HCT116 (cell line): ENCODE measurements around the gene NEB. TPM values are rescaled to one million over a fixed set of nuclear protein-coding genes. Genes with fewer than 3 reads are reported as not detected.

ENCODE experiments used
- ATAC-seq: fragments of 200-7000 bp; cut with Tn5 transposase; 2 replicates; pipeline ENCODE4 v1.9.1; 2020; ENCODE audit warnings: mild to moderate bottlenecking, moderate library complexity
- BruUV-seq: library from RNA; stranded (reverse); fragments of 400-500 nt; replicated peaks from 2 replicates; lab custom pipeline; 2021; lab: Mats Ljungman, UMichigan
- CTCF ChIA-PET: fragments of 300-600 bp; sonication (Branson Sonifier 250); formaldehyde crosslinking; loops from one replicate; lab custom pipeline; 2021; ENCODE audit warnings: antibody characterized with exemption; lab: Charles Lee
- POLR2A ChIA-PET: fragments of 300-600, 350-600 bp; sonication (Branson Sonifier 250); formaldehyde crosslinking; loops from one replicate; lab custom pipeline; 2021; ENCODE audit warnings: antibody characterized with exemption; lab: Charles Lee
- RAD21 ChIA-PET, 2 experiments: fragments of 300-600 bp; sonication (Branson Sonifier 250); formaldehyde crosslinking; loops; one replicate each; lab custom pipeline; 2023; ENCODE audit warnings: low total read pairs in 2 of 2; ENCODE audit not compliant: uncharacterized antibody in 2 of 2, unreplicated experiment in 2 of 2, low non-redundant PET in 1 of 2; lab: Charles Lee
- DNase-seq: peaks from one replicate; pipeline ENCODE4 v3.0.0-alpha.2; 2010; ENCODE audit warnings: low read depth, low spot score
- H2AFZ ChIP-seq: fragments of 200-600 bp; shearing (Covaris generic), sonication (generic); 2 replicates; pipeline ENCODE4 v1.6.1; 2017; ENCODE audit warnings: low read depth, mixed run types, mixed read lengths, antibody characterized with exemption, low read length; ENCODE audit not compliant: poor library complexity, severe bottlenecking
- H3K27ac ChIP-seq: 2 replicates; pipeline ENCODE4 v1.5.1; 2012; ENCODE audit warnings: low read depth, low read length
- H3K27me3 ChIP-seq: fragments of 200-600 bp; sonication (generic); 2 replicates; pipeline ENCODE4 v1.6.1; 2016; ENCODE audit warnings: mixed run types, low read length, mixed read lengths; ENCODE audit not compliant: insufficient read depth
- H3K36me3 ChIP-seq, 2 experiments: fragments of 200-500 bp in 1 of 2; fragments of 200-600 bp in 1 of 2; sonication (Bioruptor generic) in 1 of 2; sonication (generic) in 1 of 2; 2 replicates each; pipeline versions ENCODE4 v1.5.1 to v1.6.1; 2014 to 2016; ENCODE audit warnings: low read length in 2 of 2, inconsistent platforms in 1 of 2, mixed read lengths in 1 of 2, mixed run types in 1 of 2; ENCODE audit not compliant: insufficient read depth in 2 of 2, control insufficient read depth in 1 of 2
- H3K4me1 ChIP-seq, 2 experiments: fragments of 200-600 bp in 1 of 2; sonication (generic) in 1 of 2; 2 replicates each; pipeline versions ENCODE4 v1.5.1 to v1.6.1; 2012 to 2017; ENCODE audit warnings: low read length in 2 of 2, inconsistent platforms in 1 of 2, mild to moderate bottlenecking in 1 of 2, mixed read lengths in 1 of 2, mixed run types in 1 of 2, moderate library complexity in 1 of 2; ENCODE audit not compliant: insufficient read depth in 2 of 2, control insufficient read depth in 1 of 2
- H3K4me2 ChIP-seq: fragments of 200-600 bp; sonication (generic); 2 replicates; pipeline ENCODE4 v1.6.1; 2017; ENCODE audit warnings: mixed run types, low read length, mixed read lengths
- H3K4me3 ChIP-seq, 2 experiments: fragments of 200-600 bp in 1 of 2; sonication (generic) in 1 of 2; replicated peaks in 1 of 2; 2 replicates each; pipeline ENCODE4 v1.5.1; 2011 to 2016; ENCODE audit warnings: low read length in 2 of 2, control low read depth in 1 of 2, low read depth in 1 of 2, mild to moderate bottlenecking in 1 of 2, mixed read lengths in 1 of 2, mixed run types in 1 of 2
- H3K79me2 ChIP-seq: fragments of 200-600 bp; sonication (generic); 2 replicates; pipeline ENCODE4 v1.6.1; 2017; ENCODE audit warnings: mild to moderate bottlenecking, mixed run types, low read length, moderate library complexity, mixed read lengths; ENCODE audit not compliant: insufficient read depth
- H3K9ac ChIP-seq: fragments of 200-600 bp; sonication (generic); 2 replicates; pipeline ENCODE4 v1.6.1; 2016; ENCODE audit warnings: low read length, mixed read lengths
- H3K9me2 ChIP-seq: fragments of 200-600 bp; sonication (generic), shearing (Covaris generic); 2 replicates; pipeline ENCODE4 v1.6.1; 2017; ENCODE audit warnings: mixed run types, mild to moderate bottlenecking, moderate library complexity; ENCODE audit not compliant: insufficient read depth
- H3K9me3 ChIP-seq, 2 experiments: fragments of 200-500 bp in 1 of 2; fragments of 200-600 bp in 1 of 2; sonication (Bioruptor generic) in 1 of 2; sonication (generic) in 1 of 2; 2 replicates each; pipeline ENCODE4 v1.6.1; 2014 to 2017; ENCODE audit warnings: low read length in 2 of 2, mixed read lengths in 2 of 2, inconsistent platforms in 1 of 2, low read depth in 1 of 2, mild to moderate bottlenecking in 1 of 2, mixed run types in 1 of 2, moderate library complexity in 1 of 2; ENCODE audit not compliant: control insufficient read depth in 1 of 2, insufficient read depth in 1 of 2
- H4K20me1 ChIP-seq: fragments of 200-600 bp; sonication (generic), shearing (Covaris generic); 2 replicates; pipeline ENCODE4 v1.6.1; 2017; ENCODE audit warnings: mixed run types, mild to moderate bottlenecking, moderate library complexity; ENCODE audit not compliant: insufficient read depth
- CBX3 ChIP-seq: IDR thresholded peaks from 2 replicates; pipeline ENCODE4 v1.6.1; 2012; ENCODE audit warnings: low read depth
- CEBPB ChIP-seq: IDR thresholded peaks from 2 replicates; pipeline ENCODE4 v1.6.1; 2012; ENCODE audit warnings: low read depth
- EGR1 ChIP-seq: IDR thresholded peaks from 2 replicates; pipeline ENCODE4 v1.6.1; 2012; ENCODE audit warnings: low read depth
- EZH2 ChIP-seq: fragments of 200-600 bp; sonication (generic); IDR thresholded peaks from 2 replicates; pipeline ENCODE4 v1.6.1; 2017; ENCODE audit warnings: antibody characterized with exemption, mixed run types
- EZH2phosphoT487 ChIP-seq: fragments of 200-600 bp; IDR thresholded peaks from 2 replicates; pipeline ENCODE4 v1.6.1; 2018; ENCODE audit warnings: antibody characterized with exemption, borderline replicate concordance
- FOSL1 ChIP-seq: IDR thresholded peaks from 2 replicates; pipeline ENCODE4 v1.6.1; 2012; ENCODE audit warnings: low read depth
- JUND ChIP-seq: IDR thresholded peaks from 2 replicates; pipeline ENCODE4 v1.6.1; 2012
- POLR2A ChIP-seq: IDR thresholded peaks from 2 replicates; pipeline ENCODE4 v1.7.0; 2011; ENCODE audit warnings: borderline replicate concordance; ENCODE audit not compliant: insufficient read depth, insufficient read length; ENCODE audit errors: extremely low read depth
- RAD21 ChIP-seq: IDR thresholded peaks from 2 replicates; pipeline ENCODE4 v1.6.1; 2012; ENCODE audit warnings: low read depth, mild to moderate bottlenecking
- SIN3A ChIP-seq: IDR thresholded peaks from 2 replicates; pipeline ENCODE4 v1.6.1; 2012; ENCODE audit warnings: low read depth
- SP1 ChIP-seq: IDR thresholded peaks from 2 replicates; pipeline ENCODE4 v1.6.1; 2012; ENCODE audit warnings: low read depth
- TCF7L2 ChIP-seq: IDR thresholded peaks from 2 replicates; pipeline ENCODE4 v1.7.0; 2011; ENCODE audit warnings: borderline replicate concordance, inconsistent platforms; ENCODE audit not compliant: insufficient read depth, insufficient read length; ENCODE audit errors: extremely low read depth
- YY1 ChIP-seq: IDR thresholded peaks from 2 replicates; pipeline ENCODE4 v1.6.1; 2011; ENCODE audit warnings: low read length, low read depth, moderate library complexity, mild to moderate bottlenecking; ENCODE audit not compliant: insufficient replicate concordance; ENCODE audit errors: extremely low read depth
- intact Hi-C: fragments of 100-400 bp; cut with micrococcal nuclease; formaldehyde crosslinking; loops from 2 replicates; pipeline ENCODE4 v1.10.0; 2022
- total RNA-seq: library from RNA; stranded (reverse); gene quantifications from one replicate; pipeline ENCODE4 v1.2.1, GENCODE V29; 2021; ENCODE audit not compliant: unreplicated experiment
- TF ChIP-seq, protein P1 (sequence below): IDR thresholded peaks from 2 replicates; pipeline ENCODE4 v1.6.1; 2012
- TF ChIP-seq, protein P2 (sequence below): IDR thresholded peaks from 2 replicates; pipeline ENCODE4 v1.6.1; 2012; ENCODE audit warnings: low read depth
- TF ChIP-seq, protein P3 (sequence below): IDR thresholded peaks from 2 replicates; pipeline ENCODE4 v1.6.1; 2011; ENCODE audit warnings: mild to moderate bottlenecking, low read length, moderate library complexity; ENCODE audit not compliant: insufficient replicate concordance; ENCODE audit errors: extremely low read depth

Gene NEB
- total RNA-seq, 1 experiment from 2014 or later = 0.34 TPM

DNA sequence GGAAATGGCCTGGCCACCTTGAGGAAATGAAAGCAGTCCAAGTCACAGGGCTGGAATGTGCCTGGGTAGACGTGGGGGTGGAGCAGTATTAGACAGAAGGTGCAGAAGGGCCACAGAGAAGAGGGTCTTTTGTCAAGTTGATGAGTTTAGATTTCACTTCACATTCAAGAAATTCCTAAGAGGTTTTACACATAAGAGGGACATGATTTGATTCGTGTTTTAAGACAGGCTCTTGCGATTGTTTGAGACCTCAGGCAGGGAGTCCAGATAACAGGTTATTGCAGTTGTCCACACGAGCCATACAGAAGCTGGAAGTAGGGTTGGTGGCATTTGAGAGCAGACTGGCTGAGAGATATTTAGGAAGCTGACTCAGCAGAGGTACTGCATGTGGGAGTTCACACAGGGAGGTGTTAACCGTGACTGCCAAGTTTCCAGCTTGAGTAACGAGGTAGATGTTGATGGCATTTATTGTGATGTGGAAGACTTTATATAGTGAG is 64.6 kb downstream of the NEB start:
- no peaks in the 10 kb centered on the region for H3K27me3 ChIP-seq
- ATAC-seq = no peak
- RAD21 ChIA-PET = no interaction called here
- intact Hi-C loops = no loop called here
- no peaks in the 10 kb centered on the region for H3K9me3 ChIP-seq
- POLR2A ChIA-PET = no interaction called here
- H3K4me3 ChIP-seq = no peak overlapping the region
- no peak overlapping the region for H3K9ac ChIP-seq
- H4K20me1 ChIP-seq = no peaks in the 10 kb centered on the region
- TF ChIP-seq POLR2A (no peak), FOSL1 (no peak), EZH2 (no peak)
- TF ChIP-seq, protein P1, sequence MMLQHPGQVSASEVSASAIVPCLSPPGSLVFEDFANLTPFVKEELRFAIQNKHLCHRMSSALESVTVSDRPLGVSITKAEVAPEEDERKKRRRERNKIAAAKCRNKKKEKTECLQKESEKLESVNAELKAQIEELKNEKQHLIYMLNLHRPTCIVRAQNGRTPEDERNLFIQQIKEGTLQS = no peak
- CTCF ChIA-PET = no interaction called here
- no peak overlapping the region for H2AFZ ChIP-seq
- H3K79me2 ChIP-seq = no peaks in the 10 kb centered on the region
- no peak overlapping the region for H3K27ac ChIP-seq
- no peak for DNase-seq
- BruUV-seq = no TSS peak
- H3K9me2 ChIP-seq = no peaks in the 10 kb centered on the region
- H3K36me3 ChIP-seq = no peaks in the 10 kb centered on the region
- H3K4me1 ChIP-seq = peaks cover 0 to 7% of the 10 kb centered on the region in 2 experiments; a peak in 1 of 4 replicates
- 0 out of 2 replicates have a peak overlapping the region, but pooled peaks have one; percentile 13 for H3K4me2 ChIP-seq

DNA sequence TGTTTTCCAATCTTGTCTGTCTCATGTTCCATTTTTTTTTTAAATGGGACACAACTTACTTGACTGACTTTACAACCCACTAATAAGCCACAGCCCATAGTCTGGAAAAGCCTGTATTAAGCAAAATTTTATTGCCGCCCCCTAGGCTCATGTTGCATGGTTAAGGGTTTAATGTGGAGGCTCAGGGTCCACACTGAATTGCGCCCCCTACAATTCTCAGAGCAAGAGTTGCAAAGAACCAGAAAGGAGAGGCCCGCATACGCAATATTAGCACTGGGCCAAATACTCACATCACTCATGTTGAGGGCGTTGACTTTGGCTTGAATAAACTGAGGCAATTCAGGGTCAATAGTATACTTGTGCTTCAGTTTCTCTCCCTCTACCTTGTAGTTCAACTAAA is 65.5 kb downstream of the NEB start:
- H3K36me3 ChIP-seq = no peaks in the 10 kb centered on the region
- ChIA-PET POLR2A (no interaction called here), RAD21 (no interaction called here), CTCF (no interaction called here)
- H3K79me2 ChIP-seq = no peaks in the 10 kb centered on the region
- no peak for DNase-seq
- no TSS peak for BruUV-seq
- no peaks in the 10 kb centered on the region for H3K9me2 ChIP-seq
- H3K4me2 ChIP-seq = no peak overlapping the region
- no peaks in the 10 kb centered on the region for H3K27me3 ChIP-seq
- H3K9ac ChIP-seq = no peak overlapping the region
- H3K9me3 ChIP-seq = no peaks in the 10 kb centered on the region
- peaks cover 0 to 7% of the 10 kb centered on the region in 2 experiments; a peak in 1 of 4 replicates for H3K4me1 ChIP-seq
- peak; percentile 42; the same call in 1 of the 2 replicates for ATAC-seq
- intact Hi-C loops = no loop called here
- H3K4me3 ChIP-seq = no peak overlapping the region
- H2AFZ ChIP-seq = peak overlapping the region; percentile 32
- H3K27ac ChIP-seq = no peak overlapping the region
- no peaks in the 10 kb centered on the region for H4K20me1 ChIP-seq
- no peak for TF ChIP-seq RAD21
- TF ChIP-seq, protein P2, sequence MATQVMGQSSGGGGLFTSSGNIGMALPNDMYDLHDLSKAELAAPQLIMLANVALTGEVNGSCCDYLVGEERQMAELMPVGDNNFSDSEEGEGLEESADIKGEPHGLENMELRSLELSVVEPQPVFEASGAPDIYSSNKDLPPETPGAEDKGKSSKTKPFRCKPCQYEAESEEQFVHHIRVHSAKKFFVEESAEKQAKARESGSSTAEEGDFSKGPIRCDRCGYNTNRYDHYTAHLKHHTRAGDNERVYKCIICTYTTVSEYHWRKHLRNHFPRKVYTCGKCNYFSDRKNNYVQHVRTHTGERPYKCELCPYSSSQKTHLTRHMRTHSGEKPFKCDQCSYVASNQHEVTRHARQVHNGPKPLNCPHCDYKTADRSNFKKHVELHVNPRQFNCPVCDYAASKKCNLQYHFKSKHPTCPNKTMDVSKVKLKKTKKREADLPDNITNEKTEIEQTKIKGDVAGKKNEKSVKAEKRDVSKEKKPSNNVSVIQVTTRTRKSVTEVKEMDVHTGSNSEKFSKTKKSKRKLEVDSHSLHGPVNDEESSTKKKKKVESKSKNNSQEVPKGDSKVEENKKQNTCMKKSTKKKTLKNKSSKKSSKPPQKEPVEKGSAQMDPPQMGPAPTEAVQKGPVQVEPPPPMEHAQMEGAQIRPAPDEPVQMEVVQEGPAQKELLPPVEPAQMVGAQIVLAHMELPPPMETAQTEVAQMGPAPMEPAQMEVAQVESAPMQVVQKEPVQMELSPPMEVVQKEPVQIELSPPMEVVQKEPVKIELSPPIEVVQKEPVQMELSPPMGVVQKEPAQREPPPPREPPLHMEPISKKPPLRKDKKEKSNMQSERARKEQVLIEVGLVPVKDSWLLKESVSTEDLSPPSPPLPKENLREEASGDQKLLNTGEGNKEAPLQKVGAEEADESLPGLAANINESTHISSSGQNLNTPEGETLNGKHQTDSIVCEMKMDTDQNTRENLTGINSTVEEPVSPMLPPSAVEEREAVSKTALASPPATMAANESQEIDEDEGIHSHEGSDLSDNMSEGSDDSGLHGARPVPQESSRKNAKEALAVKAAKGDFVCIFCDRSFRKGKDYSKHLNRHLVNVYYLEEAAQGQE = no peak
- TF ChIP-seq FOSL1 = no peak
- no peak for TF ChIP-seq SIN3A
- TF ChIP-seq SP1 = no peak
- no peak for TF ChIP-seq CBX3
- TF ChIP-seq JUND = no peak
- TF ChIP-seq TCF7L2 = no peak
- TF ChIP-seq, protein P3, sequence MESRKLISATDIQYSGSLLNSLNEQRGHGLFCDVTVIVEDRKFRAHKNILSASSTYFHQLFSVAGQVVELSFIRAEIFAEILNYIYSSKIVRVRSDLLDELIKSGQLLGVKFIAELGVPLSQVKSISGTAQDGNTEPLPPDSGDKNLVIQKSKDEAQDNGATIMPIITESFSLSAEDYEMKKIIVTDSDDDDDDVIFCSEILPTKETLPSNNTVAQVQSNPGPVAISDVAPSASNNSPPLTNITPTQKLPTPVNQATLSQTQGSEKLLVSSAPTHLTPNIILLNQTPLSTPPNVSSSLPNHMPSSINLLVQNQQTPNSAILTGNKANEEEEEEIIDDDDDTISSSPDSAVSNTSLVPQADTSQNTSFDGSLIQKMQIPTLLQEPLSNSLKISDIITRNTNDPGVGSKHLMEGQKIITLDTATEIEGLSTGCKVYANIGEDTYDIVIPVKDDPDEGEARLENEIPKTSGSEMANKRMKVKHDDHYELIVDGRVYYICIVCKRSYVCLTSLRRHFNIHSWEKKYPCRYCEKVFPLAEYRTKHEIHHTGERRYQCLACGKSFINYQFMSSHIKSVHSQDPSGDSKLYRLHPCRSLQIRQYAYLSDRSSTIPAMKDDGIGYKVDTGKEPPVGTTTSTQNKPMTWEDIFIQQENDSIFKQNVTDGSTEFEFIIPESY = no peak
- TF ChIP-seq POLR2A = no peak
- no peak for TF ChIP-seq EZH2phosphoT487
- TF ChIP-seq EGR1 = no peak
- TF ChIP-seq CEBPB = no peak
- no peak for TF ChIP-seq YY1
